ENCODE measurements around the gene CREB5.

GRCh38 chr7:28433699-28434219, 21.4 kb downstream of the CREB5 start:
- TF ChIP-seq ZNF565 (CRISPR knock-in tag; conservative IDR thresholded peaks at IDR 0.05; ENCODE audit: low read depth): no peak
- TF ChIP-seq, protein P1, sequence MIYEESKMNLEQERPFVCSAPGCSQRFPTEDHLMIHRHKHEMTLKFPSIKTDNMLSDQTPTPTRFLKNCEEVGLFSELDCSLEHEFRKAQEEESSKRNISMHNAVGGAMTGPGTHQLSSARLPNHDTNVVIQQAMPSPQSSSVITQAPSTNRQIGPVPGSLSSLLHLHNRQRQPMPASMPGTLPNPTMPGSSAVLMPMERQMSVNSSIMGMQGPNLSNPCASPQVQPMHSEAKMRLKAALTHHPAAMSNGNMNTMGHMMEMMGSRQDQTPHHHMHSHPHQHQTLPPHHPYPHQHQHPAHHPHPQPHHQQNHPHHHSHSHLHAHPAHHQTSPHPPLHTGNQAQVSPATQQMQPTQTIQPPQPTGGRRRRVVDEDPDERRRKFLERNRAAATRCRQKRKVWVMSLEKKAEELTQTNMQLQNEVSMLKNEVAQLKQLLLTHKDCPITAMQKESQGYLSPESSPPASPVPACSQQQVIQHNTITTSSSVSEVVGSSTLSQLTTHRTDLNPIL (CRISPR knock-in tag; IDR thresholded peaks at IDR 0.05; ENCODE audit: low read depth): no peak
- TF ChIP-seq RARB (CRISPR knock-in tag; IDR thresholded peaks at IDR 0.05): no peak
- TF ChIP-seq PATZ1 (CRISPR knock-in tag; IDR thresholded peaks at IDR 0.05; ENCODE audit: borderline replicate concordance): no peak
- no peak for TF ChIP-seq ARNTL (CRISPR knock-in tag; IDR thresholded peaks at IDR 0.05; ENCODE audit: borderline replicate concordance, low read depth)
- no peak for TF ChIP-seq SNAI2 (CRISPR knock-in tag; IDR thresholded peaks at IDR 0.05)
- TF ChIP-seq, protein P2, sequence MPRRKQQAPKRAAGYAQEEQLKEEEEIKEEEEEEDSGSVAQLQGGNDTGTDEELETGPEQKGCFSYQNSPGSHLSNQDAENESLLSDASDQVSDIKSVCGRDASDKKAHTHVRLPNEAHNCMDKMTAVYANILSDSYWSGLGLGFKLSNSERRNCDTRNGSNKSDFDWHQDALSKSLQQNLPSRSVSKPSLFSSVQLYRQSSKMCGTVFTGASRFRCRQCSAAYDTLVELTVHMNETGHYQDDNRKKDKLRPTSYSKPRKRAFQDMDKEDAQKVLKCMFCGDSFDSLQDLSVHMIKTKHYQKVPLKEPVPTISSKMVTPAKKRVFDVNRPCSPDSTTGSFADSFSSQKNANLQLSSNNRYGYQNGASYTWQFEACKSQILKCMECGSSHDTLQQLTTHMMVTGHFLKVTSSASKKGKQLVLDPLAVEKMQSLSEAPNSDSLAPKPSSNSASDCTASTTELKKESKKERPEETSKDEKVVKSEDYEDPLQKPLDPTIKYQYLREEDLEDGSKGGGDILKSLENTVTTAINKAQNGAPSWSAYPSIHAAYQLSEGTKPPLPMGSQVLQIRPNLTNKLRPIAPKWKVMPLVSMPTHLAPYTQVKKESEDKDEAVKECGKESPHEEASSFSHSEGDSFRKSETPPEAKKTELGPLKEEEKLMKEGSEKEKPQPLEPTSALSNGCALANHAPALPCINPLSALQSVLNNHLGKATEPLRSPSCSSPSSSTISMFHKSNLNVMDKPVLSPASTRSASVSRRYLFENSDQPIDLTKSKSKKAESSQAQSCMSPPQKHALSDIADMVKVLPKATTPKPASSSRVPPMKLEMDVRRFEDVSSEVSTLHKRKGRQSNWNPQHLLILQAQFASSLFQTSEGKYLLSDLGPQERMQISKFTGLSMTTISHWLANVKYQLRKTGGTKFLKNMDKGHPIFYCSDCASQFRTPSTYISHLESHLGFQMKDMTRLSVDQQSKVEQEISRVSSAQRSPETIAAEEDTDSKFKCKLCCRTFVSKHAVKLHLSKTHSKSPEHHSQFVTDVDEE (CRISPR knock-in tag; IDR thresholded peaks at IDR 0.05): no peak

Data from SK-N-SH treated with all-trans-retinoic acid at 6 μM for 48 hours (cell line).